ENCODE data around the gene DHFR. TPM values are rescaled to one million over a fixed set of nuclear protein-coding genes. Genes with fewer than 3 reads are reported as not detected.

Gene DHFR
- total RNA-seq, 1 donor from 2014 or later: 9.0 TPM

GRCh38 chr5:80577707-80578106 lies 77.1 kb downstream of the DHFR start:
- intact Hi-C loops (cut with DNase I): no loop called here
- no peak overlapping the region for H3K27ac ChIP-seq
- no peak for DNase-seq
- peaks cover 8% of the 10 kb centered on the region for H3K27me3 ChIP-seq
- TF ChIP-seq CTCF (IDR thresholded peaks at IDR 0.05): no peak
- no peak for ATAC-seq
- H3K4me3 ChIP-seq: no peak overlapping the region
- no peaks in the 10 kb centered on the region for H3K9me3 ChIP-seq
- H3K36me3 ChIP-seq: no peaks in the 10 kb centered on the region
- no peaks in the 10 kb centered on the region for H3K4me1 ChIP-seq

- Histone ChIP-seq H3K36me3 (no peaks in the 10 kb centered on the region), H3K9me3 (no peaks in the 10 kb centered on the region), H3K4me3 (no peak overlapping the region), H3K27me3 (peaks cover 20% of the 10 kb centered on the region), H3K27ac (no peak overlapping the region), H3K4me1 (no peaks in the 10 kb centered on the region)
- TF ChIP-seq CTCF (IDR thresholded peaks at IDR 0.05): no peak
- ATAC-seq (no peak), DNase-seq (no peak)
- intact Hi-C loops (cut with DNase I): no loop called here
These were observed 78.4 kb downstream of the DHFR start for GRCh38 chr5:80576383-80576782.

Other genes with a start within 250 kb of the DHFR start
- 60.6 TPM for gene ZFYVE16, start 246.9 kb downstream of the DHFR start, total RNA-seq
- gene FAM151B, start 166.9 kb downstream of the DHFR start, total RNA-seq: 3.4 TPM
- 0.35 TPM for gene ANKRD34B, start 84.7 kb downstream of the DHFR start, total RNA-seq
- gene MSH3, start 331 bp downstream of the DHFR start, total RNA-seq: 13.7 TPM